PFSK-1 (cell line): ENCODE measurements around the gene SLC6A16.

Source experiments
- FOXP2 ChIP-seq: optimal IDR thresholded peaks from 2 replicates; pipeline ENCODE3; 2011; ENCODE audit warnings: borderline replicate concordance, control low read depth, inconsistent platforms; ENCODE audit not compliant: insufficient read depth; ENCODE audit errors: extremely low read length, extremely low read depth
- POLR2AphosphoS5 ChIP-seq: IDR thresholded peaks from 2 replicates; pipeline ENCODE4 v1.6.1; 2012; ENCODE audit warnings: low read depth, mild to moderate bottlenecking, control low read depth, low read length, moderate library complexity
- REST ChIP-seq, 2 experiments: IDR thresholded peaks; 2 replicates each; pipeline versions ENCODE4 v1.6.1 to v1.8.0; 2011 to 2012; ENCODE audit warnings: low read depth in 2 of 2, low read length in 2 of 2, control low read depth in 1 of 2, inconsistent platforms in 1 of 2, mild to moderate bottlenecking in 1 of 2, moderate library complexity in 1 of 2; ENCODE audit not compliant: insufficient read depth in 1 of 2
- SIN3A ChIP-seq: IDR thresholded peaks from 2 replicates; pipeline ENCODE4 v1.6.1; 2012; ENCODE audit warnings: mild to moderate bottlenecking, low read length, moderate library complexity, borderline replicate concordance; ENCODE audit not compliant: insufficient read depth
- TAF1 ChIP-seq: IDR thresholded peaks from 2 replicates; pipeline ENCODE4 v1.6.1; 2012; ENCODE audit warnings: low read length, control low read depth, borderline replicate concordance; ENCODE audit not compliant: insufficient read depth

The SLC6A16 gene

GRCh38 chr19:49349567-49349966, 24.6 kb upstream of the SLC6A16 start:
- TF ChIP-seq SIN3A (no peak), POLR2AphosphoS5 (no peak), FOXP2 (no peak), REST (IDR thresholded peaks at IDR 0.05; ENCODE audit: insufficient read depth in 1 of 2, low read depth in 2 of 2, low read length in 2 of 2) (no peak), TAF1 (no peak)

GRCh38 chr19:49348305-49349189, 23.6 kb upstream of the SLC6A16 start:
- TF ChIP-seq FOXP2 (no peak), TAF1 (no peak), REST (IDR thresholded peaks at IDR 0.05; ENCODE audit: insufficient read depth in 1 of 2, low read depth in 2 of 2, low read length in 2 of 2) (no peak), SIN3A (no peak), POLR2AphosphoS5 (no peak)

GRCh38 chr19:49347835-49348234, 22.8 kb upstream of the SLC6A16 start:
- TF ChIP-seq POLR2AphosphoS5 (no peak), TAF1 (no peak), SIN3A (no peak), FOXP2 (no peak), REST (IDR thresholded peaks at IDR 0.05; ENCODE audit: insufficient read depth in 1 of 2, low read depth in 2 of 2, low read length in 2 of 2) (no peak)

- TF ChIP-seq POLR2AphosphoS5 (no peak), REST (IDR thresholded peaks at IDR 0.05; ENCODE audit: insufficient read depth in 1 of 2, low read depth in 2 of 2, low read length in 2 of 2) (no peak), FOXP2 (no peak), TAF1 (no peak), SIN3A (no peak)
Observed at GRCh38 chr19:49347191-49347590, 22.2 kb upstream of the SLC6A16 start.
